Skin of body (tissue), 2 donors: ENCODE results near the gene GPR85. TPM values are rescaled to one million over a fixed set of nuclear protein-coding genes. Genes with fewer than 3 reads are reported as not detected.
"Not testable (repeated sequence)": the region's sequence is repeated elsewhere in the genome, so short reads cannot be mapped to it uniquely, and the experiment has no call there.

ENCODE experiments used
- DNase-seq: peaks from one replicate; lab custom pipeline; 2025; lab: John Stamatoyannopoulos, UW
- total RNA-seq: library from RNA; depleted of rRNA; stranded (reverse); fragments of >200 nt; gene quantifications from one replicate; pipeline ENCODE4 v1.2.3, GENCODE V29; 2014

The GPR85 gene
- total RNA-seq, 1 donor from 2014 or later = 1.9 TPM

- no peak for DNase-seq
Measured at GRCh38 chr7:113084496-113085172, 2.0 kb downstream of the GPR85 start.

DNA sequence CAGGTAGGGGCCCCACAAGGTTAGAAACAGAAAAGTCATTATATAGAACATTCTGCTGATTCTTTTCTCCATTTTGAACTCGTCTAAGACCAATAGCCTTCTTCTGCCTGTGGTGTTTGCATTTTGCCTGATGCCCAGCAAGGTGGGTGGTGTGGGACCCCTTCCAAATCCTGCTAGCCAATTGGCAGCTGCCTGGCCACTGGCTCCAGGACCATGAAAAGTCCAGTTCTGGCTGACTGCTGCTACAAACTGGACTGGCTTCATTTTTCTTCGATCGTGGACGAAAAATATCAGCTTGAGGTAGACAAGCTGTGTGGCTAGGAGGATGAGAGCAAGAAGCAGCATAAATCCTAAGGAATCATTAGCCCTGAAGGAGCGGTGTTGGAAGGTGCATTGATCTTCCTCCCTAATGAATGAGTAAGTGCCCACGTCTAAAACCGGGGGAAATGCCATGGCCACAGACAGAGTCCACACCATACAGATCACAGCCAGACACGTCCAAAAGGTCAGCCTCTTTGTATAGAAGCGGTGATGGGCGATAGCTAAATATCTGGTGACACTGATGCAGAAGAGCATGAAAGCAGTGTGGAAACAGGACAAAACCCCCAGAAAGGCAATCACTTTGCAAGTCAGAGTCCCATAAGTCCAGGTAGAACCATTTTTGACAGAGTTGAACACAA, 2.7 kb downstream of the GPR85 start:
- DNase-seq = no peak

- DNase-seq = no peak
Measured at GRCh38 chr7:113083132-113083815, 3.4 kb downstream of the GPR85 start.

DNA sequence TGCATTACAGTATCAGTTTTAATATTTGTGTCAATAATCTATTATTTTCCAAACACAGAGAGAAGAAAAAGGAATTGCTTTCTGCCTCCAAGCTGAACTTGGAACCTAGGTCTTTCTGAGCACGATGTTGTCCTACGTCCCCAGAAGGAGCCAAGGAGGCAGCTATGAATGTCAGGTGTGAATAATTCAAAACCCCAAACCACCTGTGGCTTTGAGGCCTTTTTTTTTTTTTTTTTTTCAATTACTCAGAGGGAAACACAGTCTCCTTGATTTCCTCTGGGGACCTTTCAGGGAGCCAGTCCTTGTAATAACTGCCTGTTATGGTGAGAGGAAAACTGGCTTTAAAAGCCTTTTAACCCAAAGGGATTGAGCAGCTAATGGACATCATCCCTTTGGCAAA, 8.3 kb downstream of the GPR85 start:
- DNase-seq = no peak

- no peak for DNase-seq
Measured at GRCh38 chr7:113076703-113077102, 9.9 kb downstream of the GPR85 start.

DNA sequence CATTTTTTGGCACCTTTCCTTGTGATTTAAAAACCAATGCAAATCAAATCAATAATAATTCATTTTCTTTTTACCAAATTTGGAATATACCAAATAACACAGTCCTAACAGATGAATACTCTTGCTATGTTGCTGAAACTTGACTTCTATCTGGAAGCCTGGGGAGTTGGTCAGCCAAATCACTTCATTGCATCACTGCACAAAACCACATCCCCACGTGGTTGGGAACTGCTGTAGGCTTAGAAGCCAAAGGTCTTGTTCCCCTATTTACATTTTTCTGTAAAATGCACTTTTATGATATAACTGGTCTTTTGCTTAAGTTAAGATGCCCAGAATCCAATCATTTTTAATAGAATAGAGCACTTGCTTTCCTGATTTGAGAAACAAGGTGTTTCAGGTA, 15.2 kb downstream of the GPR85 start:
- no peak for DNase-seq

- no peak for DNase-seq
Measured at GRCh38 chr7:113062499-113062898, 24.1 kb downstream of the GPR85 start.

DNA sequence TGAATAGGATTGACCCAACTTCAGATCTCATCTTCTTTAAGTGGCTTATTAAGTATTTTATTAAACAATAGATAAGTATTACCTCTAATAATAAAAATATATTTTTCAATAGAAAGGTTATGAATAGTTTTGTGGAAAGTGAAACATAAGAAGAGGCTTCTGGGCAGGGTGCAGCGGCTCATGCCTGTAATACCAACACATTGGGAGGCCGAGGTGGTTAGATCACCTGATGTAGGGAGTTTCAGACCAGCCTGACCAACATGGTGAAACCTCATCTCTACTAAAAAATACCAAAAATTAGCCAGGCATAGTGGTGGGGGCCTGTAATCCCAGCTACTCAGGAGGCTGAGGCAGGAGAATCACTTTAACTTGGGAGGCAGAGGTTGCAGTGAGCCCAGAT, 26.5 kb downstream of the GPR85 start:
- DNase-seq = no peak

DNA sequence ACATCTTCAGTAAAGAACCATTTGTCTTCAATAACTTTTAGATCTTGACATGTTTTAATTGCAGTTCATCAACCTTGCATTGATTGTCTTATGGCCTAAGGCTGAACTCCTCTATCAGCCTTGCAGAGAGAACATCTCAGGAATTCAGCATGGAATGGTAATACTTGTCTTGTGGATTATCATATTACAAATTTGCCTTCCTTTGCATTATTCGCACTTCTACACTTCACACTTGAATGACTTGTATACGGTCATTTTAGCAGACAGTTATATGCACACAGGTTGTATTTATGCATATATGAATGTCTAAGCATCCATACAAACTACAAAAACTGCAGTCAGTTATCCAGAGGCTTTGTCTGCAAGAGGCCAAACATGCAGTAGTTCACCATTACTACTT, 31.7 kb downstream of the GPR85 start:
- DNase-seq = no peak

- DNase-seq = not testable (repeated sequence)
Measured at GRCh38 chr7:113054272-113054671, 32.4 kb downstream of the GPR85 start.

DNA sequence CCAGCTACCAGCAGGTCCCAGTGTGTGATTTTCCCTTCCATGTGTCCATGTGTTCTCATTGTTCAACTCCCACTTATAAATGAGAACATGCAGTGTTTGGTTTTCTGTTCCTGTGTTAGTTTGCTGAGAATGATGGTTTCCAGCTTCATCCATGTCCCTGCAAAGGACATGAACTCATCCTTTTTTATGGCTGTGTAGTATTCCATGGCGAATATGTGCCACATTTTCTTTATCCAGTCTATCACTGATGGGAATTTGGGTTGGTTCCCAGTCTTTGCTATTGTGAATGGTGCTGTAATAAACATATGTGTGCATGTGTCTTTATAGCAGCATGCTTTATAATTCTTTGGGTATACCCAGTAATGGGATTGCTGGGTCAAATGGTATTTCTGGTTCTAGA, 37.4 kb downstream of the GPR85 start:
- DNase-seq = not testable (repeated sequence)

DNA sequence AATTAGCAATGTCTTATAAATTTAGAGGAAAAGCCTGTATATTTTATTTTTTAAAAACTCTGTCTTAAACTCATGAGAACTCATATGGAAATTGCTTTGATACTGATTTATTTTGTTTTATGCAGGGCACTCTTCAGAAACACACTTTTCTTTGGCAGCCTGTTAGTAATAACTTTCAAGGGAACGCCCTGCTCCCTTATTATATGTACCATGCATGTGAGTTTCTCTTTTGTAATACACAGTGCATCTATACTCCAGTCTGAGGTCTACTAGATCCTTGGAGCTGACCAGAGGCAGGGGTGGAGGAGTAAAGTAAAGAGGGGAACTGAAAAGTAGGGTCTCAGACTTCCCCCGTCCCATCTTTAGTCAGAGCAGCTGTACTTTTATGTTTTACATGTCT, 40.2 kb downstream of the GPR85 start:
- DNase-seq = no peak

DNA sequence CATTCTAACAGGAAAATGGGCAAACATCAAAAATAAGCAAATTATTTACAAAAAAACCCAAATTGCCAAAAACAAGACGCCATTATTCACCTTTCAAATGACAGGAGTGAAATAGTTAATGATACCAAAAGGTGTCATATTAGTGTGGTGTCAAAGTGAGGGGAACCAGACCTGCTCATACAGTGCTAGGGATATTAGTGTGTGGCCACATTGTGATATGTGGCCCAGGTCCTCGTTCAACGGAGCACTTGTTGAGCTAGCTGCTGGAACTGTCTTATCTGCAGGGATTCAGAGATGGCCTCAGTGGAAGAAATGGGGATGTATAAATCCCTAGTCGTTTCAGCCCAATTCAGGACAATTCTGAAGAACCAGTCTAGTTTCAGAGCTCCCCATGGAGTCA, 41.2 kb downstream of the GPR85 start:
- DNase-seq = no peak

- no peak for DNase-seq
Measured at GRCh38 chr7:113044394-113044793, 42.2 kb downstream of the GPR85 start.

GRCh38 chr7:113040849-113041248, 45.8 kb downstream of the GPR85 start:
- DNase-seq = no peak

- DNase-seq = no peak
Measured at GRCh38 chr7:113033959-113034358, 52.7 kb downstream of the GPR85 start.

Other genes starting within 250 kb of the GPR85 start
- gene SMIM30, start 31.7 kb upstream of the GPR85 start, total RNA-seq = 41.8 TPM